Cardiac muscle cell (in vitro differentiated cells and primary cell): ENCODE measurements around the gene FAM83G. TPM values are rescaled to one million over a fixed set of nuclear protein-coding genes. Genes with fewer than 3 reads are reported as not detected.

Source experiments
- DNase-seq, 2 donors: peaks; one replicate each; pipeline versions ENCODE4 v3.0.0 to v3.0.0-alpha.2; 2010 to 2017; ENCODE audit warnings: low read depth in 1 of 2, low spot score in 1 of 2
- H3K27ac ChIP-seq: fragments of 200-600 bp; sonication (generic); 2 replicates; pipeline ENCODE4 v1.5.1; 2016
- H3K27me3 ChIP-seq: fragments of 200-600 bp; sonication (generic); 2 replicates; pipeline ENCODE4 v1.6.0; 2016; ENCODE audit warnings: control low read depth
- H3K36me3 ChIP-seq: fragments of 200-600 bp; sonication (generic); 2 replicates; pipeline ENCODE4 v1.5.1; 2016; ENCODE audit warnings: control low read depth
- H3K4me1 ChIP-seq: fragments of 200-600 bp; sonication (generic); 2 replicates; pipeline ENCODE4 v1.8.1; 2017; ENCODE audit warnings: low read depth, mild to moderate bottlenecking, mixed run types
- H3K4me3 ChIP-seq: fragments of 200-600 bp; sonication (generic); 2 replicates; pipeline ENCODE4 v1.5.1; 2016; ENCODE audit warnings: mild to moderate bottlenecking
- H3K9me3 ChIP-seq: fragments of 200-600 bp; sonication (generic); 2 replicates; pipeline ENCODE4 v1.5.1; 2017; ENCODE audit warnings: low read depth, mild to moderate bottlenecking, control low read depth
- CTCF ChIP-seq: IDR thresholded peaks from 2 replicates; pipeline ENCODE4 v1.5.1; 2012; ENCODE audit warnings: low read depth, mild to moderate bottlenecking, low read length
- polyA plus RNA-seq: library from polyadenylated mRNA; unstranded; fragments of >200 nt; fragmentation: Nextera tagmentation; extraction: Ambion mirVana; gene quantifications from 2 replicates; pipeline ENCODE4 v1.2.1, GENCODE V29; 2016
- total RNA-seq: library from RNA; depleted of rRNA; stranded (reverse); fragments of >200 nt; gene quantifications from 2 replicates; pipeline ENCODE4 v1.2.3, GENCODE V29; 2016

FAM83G gene
- total and polyA plus RNA-seq, 2 experiments from 2014 or later: 0.83 to 8.0 TPM

GRCh38 chr17:18963126-18964017, 41.2 kb downstream of the FAM83G start:
- H3K9me3 ChIP-seq: no peaks in the 10 kb centered on the region
- TF ChIP-seq CTCF: no peak
- no peak overlapping the region for H3K4me3 ChIP-seq
- no peak for DNase-seq
- H3K36me3 ChIP-seq: no peaks in the 10 kb centered on the region
- H3K4me1 ChIP-seq: peaks cover 33% of the 10 kb centered on the region
- no peaks in the 10 kb centered on the region for H3K27me3 ChIP-seq
- H3K27ac ChIP-seq: no peak overlapping the region

GRCh38 chr17:18962494-18962815, 42.1 kb downstream of the FAM83G start:
- Histone ChIP-seq H3K4me3 (no peak overlapping the region), H3K4me1 (peaks cover 24% of the 10 kb centered on the region), H3K27me3 (no peaks in the 10 kb centered on the region), H3K27ac (peak overlapping the region; percentile 49), H3K9me3 (no peaks in the 10 kb centered on the region), H3K36me3 (no peaks in the 10 kb centered on the region)
- TF ChIP-seq CTCF: no peak
- no peak for DNase-seq

- DNase-seq: no peak
- Histone ChIP-seq H3K4me1 (peaks cover 18% of the 10 kb centered on the region), H3K27me3 (no peaks in the 10 kb centered on the region), H3K9me3 (no peaks in the 10 kb centered on the region), H3K27ac (no peak overlapping the region), H3K4me3 (no peak overlapping the region), H3K36me3 (no peaks in the 10 kb centered on the region)
- no peak for TF ChIP-seq CTCF
Measured at GRCh38 chr17:18961634-18962493, 42.7 kb downstream of the FAM83G start.

DNA sequence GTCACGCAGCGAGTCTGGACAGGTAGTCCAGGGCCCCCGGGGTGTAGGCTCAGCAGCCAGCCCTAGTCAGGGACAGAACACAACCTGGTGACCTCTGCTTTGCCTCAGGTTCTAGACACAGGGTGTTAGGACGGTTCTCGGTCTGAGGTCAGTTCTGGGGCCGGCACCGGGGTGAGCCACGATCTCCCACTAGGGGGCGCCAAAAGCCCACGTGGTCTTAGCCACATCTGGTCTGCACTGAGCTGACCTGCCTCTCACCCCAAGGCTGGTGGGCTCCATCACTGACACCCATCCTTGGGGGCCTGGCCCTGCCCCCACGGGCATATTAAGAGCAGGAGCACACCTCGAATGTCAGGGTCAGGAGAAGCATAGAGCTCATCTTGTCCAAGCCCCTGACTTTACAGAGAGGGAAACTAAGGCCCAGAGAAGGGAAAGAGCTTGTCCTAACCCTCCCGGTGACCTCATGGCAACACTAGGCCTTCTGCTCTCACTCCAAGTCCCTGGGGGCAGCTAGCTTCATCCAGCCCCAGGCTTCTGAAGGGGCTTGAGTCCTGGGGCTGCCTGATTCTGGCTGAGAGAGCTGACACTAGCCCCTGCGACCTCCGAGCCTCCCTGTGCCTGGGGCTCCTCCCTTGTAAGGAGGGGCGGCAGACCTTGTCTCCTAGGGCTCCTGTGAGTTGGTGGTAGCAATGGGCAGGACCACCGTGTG, 43.6 kb downstream of the FAM83G start:
- no peaks in the 10 kb centered on the region for H3K36me3 ChIP-seq
- H3K27me3 ChIP-seq: no peaks in the 10 kb centered on the region
- H3K4me1 ChIP-seq: peaks cover 17% of the 10 kb centered on the region
- peak; percentile 76 to 88 for DNase-seq
- TF ChIP-seq CTCF: peak; percentile 90
- no peaks in the 10 kb centered on the region for H3K9me3 ChIP-seq
- H3K27ac ChIP-seq: no peak overlapping the region
- no peak overlapping the region for H3K4me3 ChIP-seq

DNA sequence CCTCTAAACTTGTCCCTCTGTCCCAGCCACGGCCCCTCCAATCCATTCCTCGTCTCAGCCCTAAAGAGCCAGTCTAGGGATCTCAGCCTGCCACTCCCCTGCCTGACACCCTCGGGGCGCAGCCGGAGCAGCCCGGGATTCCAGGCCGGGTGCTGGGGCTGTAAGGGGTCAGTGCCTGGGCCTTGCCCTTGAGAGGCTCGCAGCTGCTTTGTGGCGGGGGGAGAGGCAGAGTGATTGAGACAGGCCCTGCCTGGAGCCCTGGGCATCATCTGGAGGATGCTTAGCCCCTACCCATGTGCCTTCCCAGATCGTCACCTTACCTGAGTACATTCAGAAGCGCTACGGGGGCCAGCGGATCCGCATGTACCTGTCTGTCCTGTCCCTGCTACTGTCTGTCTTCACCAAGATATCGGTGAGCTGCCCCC, 44.3 kb downstream of the FAM83G start:
- Histone ChIP-seq H3K4me1 (peaks cover 17% of the 10 kb centered on the region), H3K27me3 (no peaks in the 10 kb centered on the region), H3K4me3 (no peak overlapping the region), H3K27ac (no peak overlapping the region), H3K9me3 (no peaks in the 10 kb centered on the region), H3K36me3 (no peaks in the 10 kb centered on the region)
- no peak for DNase-seq
- no peak for TF ChIP-seq CTCF
